ENCODE measurements around the gene TMEM187. TPM values are rescaled to one million over a fixed set of nuclear protein-coding genes. Genes with fewer than 3 reads are reported as not detected.

Gene TMEM187
- total and polyA plus RNA-seq, 10 donors: 2.0 to 12.2 (median 5.6) TPM

DNA sequence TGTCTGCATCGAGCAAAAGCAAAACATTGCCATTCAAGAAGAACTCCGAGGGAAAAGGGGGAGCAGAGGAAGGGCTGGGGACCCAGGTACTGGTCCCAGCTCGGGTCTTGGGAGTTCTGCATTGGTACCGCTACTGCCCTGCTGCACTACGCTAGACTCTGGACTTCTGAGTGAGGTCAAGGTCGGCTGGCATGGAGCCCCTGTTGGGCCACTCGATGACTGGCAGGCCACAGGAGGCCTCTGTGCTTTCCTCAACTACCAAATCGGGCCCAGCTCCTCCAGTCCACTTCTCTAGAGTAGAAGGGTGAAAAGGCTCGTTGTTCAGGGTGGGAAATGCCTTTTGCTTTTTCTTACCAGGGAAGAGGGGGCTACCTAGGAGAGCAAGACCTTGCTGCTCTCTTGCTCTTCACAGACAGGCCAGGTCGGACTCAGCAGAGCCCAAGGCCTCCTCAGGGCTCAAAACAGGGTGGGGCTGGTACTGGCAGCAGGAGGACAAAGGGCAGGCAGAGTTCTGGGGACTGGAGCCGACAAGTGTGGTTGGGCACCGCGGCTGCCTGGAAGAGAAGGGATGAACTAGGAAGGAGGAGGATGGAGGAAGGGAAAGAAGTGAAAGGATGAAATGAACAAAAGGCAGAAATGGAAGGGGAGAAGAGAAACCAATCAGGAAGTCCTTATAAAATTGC, 56.1 kb downstream of the TMEM187 start:
- peaks cover 0 to 15% (median 6%) of the 10 kb centered on the region in 6 donors for H3K4me1 ChIP-seq
- H3K9me3 ChIP-seq: no peaks in the 10 kb centered on the region
- H3K4me3 ChIP-seq: no peak overlapping the region
- 67 to 85% (median 78%) methylated on average over 8 to 13 of the region's 13 CpGs for WGBS, 5 donors
- H3K36me3 ChIP-seq: peaks cover 0 to 91% (median 28%) of the 10 kb centered on the region in 6 donors
- DNase-seq: peak; percentile 52
- H3K27ac ChIP-seq: peak overlapping the region in 2 of 8 donors; percentile 2 to 20
- TF ChIP-seq, protein P1, sequence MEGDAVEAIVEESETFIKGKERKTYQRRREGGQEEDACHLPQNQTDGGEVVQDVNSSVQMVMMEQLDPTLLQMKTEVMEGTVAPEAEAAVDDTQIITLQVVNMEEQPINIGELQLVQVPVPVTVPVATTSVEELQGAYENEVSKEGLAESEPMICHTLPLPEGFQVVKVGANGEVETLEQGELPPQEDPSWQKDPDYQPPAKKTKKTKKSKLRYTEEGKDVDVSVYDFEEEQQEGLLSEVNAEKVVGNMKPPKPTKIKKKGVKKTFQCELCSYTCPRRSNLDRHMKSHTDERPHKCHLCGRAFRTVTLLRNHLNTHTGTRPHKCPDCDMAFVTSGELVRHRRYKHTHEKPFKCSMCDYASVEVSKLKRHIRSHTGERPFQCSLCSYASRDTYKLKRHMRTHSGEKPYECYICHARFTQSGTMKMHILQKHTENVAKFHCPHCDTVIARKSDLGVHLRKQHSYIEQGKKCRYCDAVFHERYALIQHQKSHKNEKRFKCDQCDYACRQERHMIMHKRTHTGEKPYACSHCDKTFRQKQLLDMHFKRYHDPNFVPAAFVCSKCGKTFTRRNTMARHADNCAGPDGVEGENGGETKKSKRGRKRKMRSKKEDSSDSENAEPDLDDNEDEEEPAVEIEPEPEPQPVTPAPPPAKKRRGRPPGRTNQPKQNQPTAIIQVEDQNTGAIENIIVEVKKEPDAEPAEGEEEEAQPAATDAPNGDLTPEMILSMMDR (IDR thresholded peaks at IDR 0.05 in 8 of 11, conservative IDR thresholded peaks at IDR 0.05 in 3 of 11): no peak
- TF ChIP-seq POLR2AphosphoS5 (IDR thresholded peaks at IDR 0.05): peak in 2 of 3 donors; percentile 16 to 18
- peaks cover 0 to 4% (median 0%) of the 10 kb centered on the region in 7 donors for H3K27me3 ChIP-seq (replicated peaks in 1 of 7)
- intact Hi-C loops (cut with DNase I; ENCODE audit: low total_unique reads): no loop called here

- peak; percentile 74 for DNase-seq
- peaks cover 0 to 4% (median 0%) of the 10 kb centered on the region in 7 donors for H3K27me3 ChIP-seq (replicated peaks in 1 of 7)
- no peak overlapping the region for H3K4me3 ChIP-seq
- H3K9me3 ChIP-seq: no peaks in the 10 kb centered on the region
- TF ChIP-seq POLR2A (IDR thresholded peaks at IDR 0.05): no peak
- TF ChIP-seq POLR2AphosphoS5 (IDR thresholded peaks at IDR 0.05): peak; percentile 20 to 45 (median 25)
- H3K27ac ChIP-seq: peak overlapping the region in 2 of 8 donors; percentile 2 to 21
- intact Hi-C loops (cut with DNase I; ENCODE audit: low total_unique reads): no loop called here
- peaks cover 0 to 15% (median 6%) of the 10 kb centered on the region in 6 donors for H3K4me1 ChIP-seq
- peaks cover 0 to 90% (median 28%) of the 10 kb centered on the region in 6 donors for H3K36me3 ChIP-seq
- WGBS, 5 donors: 81 to 93% (median 87%) methylated on average over 5 to 8 of the region's 8 CpGs
These were observed 56.9 kb downstream of the TMEM187 start for GRCh38 chrX:154029439-154029838.

DNA sequence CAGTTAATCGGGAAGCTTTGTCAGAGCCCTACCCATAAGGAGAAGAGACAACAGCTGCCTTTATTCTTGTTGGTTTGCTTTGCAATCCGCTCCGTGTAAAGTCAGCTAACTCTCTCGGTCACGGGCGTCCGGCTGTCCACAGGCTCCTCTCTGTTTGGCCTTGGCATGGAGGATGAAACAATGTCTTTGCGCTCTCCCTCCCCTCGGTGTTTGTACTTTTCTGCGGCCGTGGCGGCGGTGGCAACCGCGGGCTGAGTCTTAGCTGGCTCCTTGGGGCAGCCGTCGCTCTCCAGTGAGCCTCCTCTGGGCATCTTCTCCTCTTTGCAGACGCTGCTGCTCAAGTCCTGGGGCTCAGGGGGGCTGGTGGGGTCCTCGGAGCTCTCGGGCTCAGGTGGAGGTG, 57.7 kb downstream of the TMEM187 start:
- Histone ChIP-seq H3K9me3 (no peaks in the 10 kb centered on the region), H3K4me1 (peaks cover 0 to 15% (median 4%) of the 10 kb centered on the region in 6 donors), H3K27me3 (replicated peaks in 1 of 7) (peaks cover 0 to 4% (median 0%) of the 10 kb centered on the region in 7 donors), H3K4me3 (no peak overlapping the region), H3K36me3 (peaks cover 0 to 93% (median 28%) of the 10 kb centered on the region in 6 donors), H3K27ac (no peak overlapping the region)
- intact Hi-C loops (cut with DNase I; ENCODE audit: low total_unique reads): no loop called here
- no peak for TF ChIP-seq POLR2A (IDR thresholded peaks at IDR 0.05)
- peak in 1 of 3 donors; percentile 48 for TF ChIP-seq POLR2AphosphoS5 (IDR thresholded peaks at IDR 0.05)
- WGBS, 5 donors: 85 to 97% (median 95%) methylated on average over 10 to 20 of the region's 20 CpGs
- no peak for DNase-seq

GRCh38 chrX:154030715-154031305, 58.3 kb downstream of the TMEM187 start:
- peaks cover 0 to 4% (median 0%) of the 10 kb centered on the region in 7 donors for H3K27me3 ChIP-seq (replicated peaks in 1 of 7)
- peaks cover 0 to 93% (median 28%) of the 10 kb centered on the region in 6 donors for H3K36me3 ChIP-seq
- TF ChIP-seq, protein P1 (IDR thresholded peaks at IDR 0.05 in 8 of 11, conservative IDR thresholded peaks at IDR 0.05 in 3 of 11): no peak
- no peak for TF ChIP-seq POLR2A (IDR thresholded peaks at IDR 0.05)
- 86 to 98% (median 94%) methylated on average over 20 to 29 of the region's 29 CpGs for WGBS, 5 donors
- intact Hi-C loops (cut with DNase I; ENCODE audit: low total_unique reads): no loop called here
- H3K4me1 ChIP-seq: peaks cover 0 to 15% (median 4%) of the 10 kb centered on the region in 6 donors
- no peak overlapping the region for H3K27ac ChIP-seq
- H3K4me3 ChIP-seq: no peak overlapping the region
- no peaks in the 10 kb centered on the region for H3K9me3 ChIP-seq
- peak; percentile 71 for DNase-seq

GRCh38 chrX:154032160-154032559, 59.6 kb downstream of the TMEM187 start:
- Histone ChIP-seq H3K27me3 (replicated peaks in 1 of 7) (peaks cover 0 to 4% (median 0%) of the 10 kb centered on the region in 7 donors), H3K27ac (no peak overlapping the region), H3K4me1 (peaks cover 0 to 15% (median 4%) of the 10 kb centered on the region in 6 donors), H3K4me3 (no peak overlapping the region), H3K9me3 (no peaks in the 10 kb centered on the region), H3K36me3 (peaks cover 0 to 85% (median 27%) of the 10 kb centered on the region in 6 donors)
- intact Hi-C loops (cut with DNase I; ENCODE audit: low total_unique reads): no loop called here
- DNase-seq: peak; percentile 45
- WGBS, 5 donors: 69 to 89% (median 87%) methylated on average over 10 to 11 of the region's 11 CpGs
- TF ChIP-seq, protein P1 (IDR thresholded peaks at IDR 0.05 in 8 of 11, conservative IDR thresholded peaks at IDR 0.05 in 3 of 11): no peak
- TF ChIP-seq POLR2AphosphoS5 (IDR thresholded peaks at IDR 0.05): peak in 1 of 3 donors; percentile 47

All from spleen (tissue), 11 donors.